GM23338 (cell line): Measurements from ENCODE around the gene WDR77. TPM values are rescaled to one million over a fixed set of nuclear protein-coding genes. Genes with fewer than 3 reads are reported as not detected.

ENCODE experiments used
- ATAC-seq: fragments of 200-7000 bp; cut with Tn5 transposase; 3 replicates; pipeline ENCODE4 v1.9.1; 2020
- DNase-seq: peaks from one replicate; pipeline ENCODE4 v3.0.0-alpha.2; 2015; ENCODE audit warnings: low spot score
- H2AFZ ChIP-seq: fragments of 200-600 bp; sonication (generic); 2 replicates; pipeline ENCODE4 v1.8.0; 2016; ENCODE audit warnings: antibody characterized with exemption, mild to moderate bottlenecking, moderate library complexity
- H3F3A ChIP-seq: fragments of 200-600 bp; sonication (generic); replicated peaks from 2 replicates; pipeline ENCODE4 v1.8.0; 2017; ENCODE audit warnings: antibody characterized with exemption, mixed run types, low read depth
- H3K27ac ChIP-seq: fragments of 200-600 bp; sonication (generic); 2 replicates; pipeline ENCODE4 v1.6.1; 2016; ENCODE audit warnings: low read depth
- H3K27me3 ChIP-seq: fragments of 200-600 bp; sonication (generic); 2 replicates; pipeline ENCODE4 v1.8.0; 2016; ENCODE audit warnings: mild to moderate bottlenecking, mixed run types, moderate library complexity; ENCODE audit not compliant: insufficient read depth
- H3K36me3 ChIP-seq: fragments of 200-600 bp; sonication (generic); 2 replicates; pipeline ENCODE4 v1.8.0; 2016; ENCODE audit warnings: mild to moderate bottlenecking; ENCODE audit not compliant: insufficient read depth
- H3K4me1 ChIP-seq: fragments of 200-600 bp; sonication (generic); 2 replicates; pipeline ENCODE4 v1.8.0; 2016; ENCODE audit warnings: mild to moderate bottlenecking, moderate library complexity; ENCODE audit not compliant: insufficient read depth
- H3K4me2 ChIP-seq: fragments of 200-600 bp; sonication (generic); 2 replicates; pipeline ENCODE4 v1.7.1; 2017; ENCODE audit warnings: mixed run types
- H3K4me3 ChIP-seq: fragments of 200-600 bp; sonication (generic); 2 replicates; pipeline ENCODE4 v1.6.1; 2016; ENCODE audit warnings: mixed run types
- H3K79me2 ChIP-seq: fragments of 200-600 bp; sonication (generic); replicated peaks from 2 replicates; pipeline ENCODE4 v1.8.0; 2017; ENCODE audit warnings: mild to moderate bottlenecking; ENCODE audit not compliant: insufficient read depth
- H3K9me2 ChIP-seq: fragments of 200-600 bp; sonication (generic); 2 replicates; pipeline ENCODE4 v1.8.0; 2017; ENCODE audit not compliant: insufficient read depth
- H4K20me1 ChIP-seq: fragments of 200-600 bp; sonication (generic); replicated peaks from 2 replicates; pipeline ENCODE4 v1.8.0; 2017; ENCODE audit warnings: mild to moderate bottlenecking; ENCODE audit not compliant: insufficient read depth
- H3K27ac Mint-ChIP-seq: 2 replicates; pipeline ENCODE4 v1.8.0; 2020; ENCODE audit warnings: inconsistent platforms, mild to moderate bottlenecking, moderate library complexity, mixed read lengths
- H3K27me3 Mint-ChIP-seq: 3 replicates; pipeline ENCODE4 v1.8.0; 2022; ENCODE audit warnings: low read depth, mild to moderate bottlenecking, moderate library complexity, mixed read lengths, inconsistent platforms; ENCODE audit not compliant: insufficient read depth, poor library complexity
- H3K36me3 Mint-ChIP-seq: 3 replicates; pipeline ENCODE4 v1.8.0; 2021; ENCODE audit warnings: low read depth, mild to moderate bottlenecking, inconsistent platforms, moderate library complexity, mixed read lengths
- H3K4me1 Mint-ChIP-seq: 3 replicates; pipeline ENCODE4 v1.8.0; 2020; ENCODE audit warnings: mild to moderate bottlenecking, inconsistent platforms, mixed read lengths
- H3K4me3 Mint-ChIP-seq: 3 replicates; pipeline ENCODE4 v1.8.0; 2021; ENCODE audit warnings: moderate library complexity, mild to moderate bottlenecking, inconsistent platforms, mixed read lengths
- H3K9me3 Mint-ChIP-seq: 3 replicates; pipeline ENCODE4 v1.8.0; 2020; ENCODE audit warnings: moderate library complexity, mild to moderate bottlenecking, inconsistent platforms, mixed read lengths
- EZH2phosphoT487 ChIP-seq: fragments of 200-600 bp; sonication (generic); IDR thresholded peaks from one replicate; pipeline ENCODE4 v1.8.1; 2018; ENCODE audit warnings: antibody characterized with exemption; ENCODE audit not compliant: unreplicated experiment
- polyA plus RNA-seq: library from polyadenylated mRNA; unstranded; fragments of >200 nt; fragmentation: Nextera tagmentation; extraction: Ambion mirVana; gene quantifications from 2 replicates; pipeline ENCODE4 v1.2.1, GENCODE V29; 2016
- total RNA-seq: library from RNA; depleted of rRNA; stranded (reverse); fragments of >200 nt; shearing (Covaris generic); gene quantifications from 2 replicates; pipeline ENCODE4 v1.2.3, GENCODE V29; 2014
- TF ChIP-seq, protein P1 (sequence below): fragments of 250-450 bp; sonication (Bioruptor Pico); IDR thresholded peaks from 2 replicates; pipeline ENCODE4 v1.5.0; 2020; ENCODE audit warnings: mild to moderate bottlenecking, moderate library complexity
- TF ChIP-seq, protein P2 (sequence below), 2 experiments: fragments of 200-600 bp in 1 of 2; sonication (generic) in 1 of 2; conservative IDR thresholded peaks; 2 replicates each; pipeline versions ENCODE4 v1.5.1 to v1.6.1; 2016 to 2017; ENCODE audit warnings: antibody characterized with exemption in 2 of 2, low read depth in 2 of 2, mild to moderate bottlenecking in 2 of 2, moderate library complexity in 1 of 2

WDR77 gene
- total and polyA plus RNA-seq, 2 experiments from 2014 or later, result 85.9 to 111 TPM

DNA sequence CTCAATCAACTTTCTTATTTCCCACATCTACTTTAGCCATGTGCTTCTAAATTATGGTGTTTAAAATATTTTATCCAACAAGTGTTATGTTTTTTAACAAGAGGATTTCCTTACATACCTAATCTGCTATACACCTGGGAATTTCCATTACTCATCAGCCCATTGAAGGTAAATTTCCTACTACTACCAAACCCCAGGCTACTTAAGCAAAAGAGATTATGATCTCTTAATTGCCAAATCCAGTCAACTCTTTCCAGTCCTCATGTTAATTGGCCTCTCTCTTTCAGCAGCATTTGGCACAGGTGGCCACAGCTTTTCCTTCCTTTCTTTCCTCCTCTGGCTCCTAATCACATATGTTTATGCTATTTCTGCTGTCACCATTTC, 19.7 kb upstream of the WDR77 start (continued):
- TF ChIP-seq, protein P1, sequence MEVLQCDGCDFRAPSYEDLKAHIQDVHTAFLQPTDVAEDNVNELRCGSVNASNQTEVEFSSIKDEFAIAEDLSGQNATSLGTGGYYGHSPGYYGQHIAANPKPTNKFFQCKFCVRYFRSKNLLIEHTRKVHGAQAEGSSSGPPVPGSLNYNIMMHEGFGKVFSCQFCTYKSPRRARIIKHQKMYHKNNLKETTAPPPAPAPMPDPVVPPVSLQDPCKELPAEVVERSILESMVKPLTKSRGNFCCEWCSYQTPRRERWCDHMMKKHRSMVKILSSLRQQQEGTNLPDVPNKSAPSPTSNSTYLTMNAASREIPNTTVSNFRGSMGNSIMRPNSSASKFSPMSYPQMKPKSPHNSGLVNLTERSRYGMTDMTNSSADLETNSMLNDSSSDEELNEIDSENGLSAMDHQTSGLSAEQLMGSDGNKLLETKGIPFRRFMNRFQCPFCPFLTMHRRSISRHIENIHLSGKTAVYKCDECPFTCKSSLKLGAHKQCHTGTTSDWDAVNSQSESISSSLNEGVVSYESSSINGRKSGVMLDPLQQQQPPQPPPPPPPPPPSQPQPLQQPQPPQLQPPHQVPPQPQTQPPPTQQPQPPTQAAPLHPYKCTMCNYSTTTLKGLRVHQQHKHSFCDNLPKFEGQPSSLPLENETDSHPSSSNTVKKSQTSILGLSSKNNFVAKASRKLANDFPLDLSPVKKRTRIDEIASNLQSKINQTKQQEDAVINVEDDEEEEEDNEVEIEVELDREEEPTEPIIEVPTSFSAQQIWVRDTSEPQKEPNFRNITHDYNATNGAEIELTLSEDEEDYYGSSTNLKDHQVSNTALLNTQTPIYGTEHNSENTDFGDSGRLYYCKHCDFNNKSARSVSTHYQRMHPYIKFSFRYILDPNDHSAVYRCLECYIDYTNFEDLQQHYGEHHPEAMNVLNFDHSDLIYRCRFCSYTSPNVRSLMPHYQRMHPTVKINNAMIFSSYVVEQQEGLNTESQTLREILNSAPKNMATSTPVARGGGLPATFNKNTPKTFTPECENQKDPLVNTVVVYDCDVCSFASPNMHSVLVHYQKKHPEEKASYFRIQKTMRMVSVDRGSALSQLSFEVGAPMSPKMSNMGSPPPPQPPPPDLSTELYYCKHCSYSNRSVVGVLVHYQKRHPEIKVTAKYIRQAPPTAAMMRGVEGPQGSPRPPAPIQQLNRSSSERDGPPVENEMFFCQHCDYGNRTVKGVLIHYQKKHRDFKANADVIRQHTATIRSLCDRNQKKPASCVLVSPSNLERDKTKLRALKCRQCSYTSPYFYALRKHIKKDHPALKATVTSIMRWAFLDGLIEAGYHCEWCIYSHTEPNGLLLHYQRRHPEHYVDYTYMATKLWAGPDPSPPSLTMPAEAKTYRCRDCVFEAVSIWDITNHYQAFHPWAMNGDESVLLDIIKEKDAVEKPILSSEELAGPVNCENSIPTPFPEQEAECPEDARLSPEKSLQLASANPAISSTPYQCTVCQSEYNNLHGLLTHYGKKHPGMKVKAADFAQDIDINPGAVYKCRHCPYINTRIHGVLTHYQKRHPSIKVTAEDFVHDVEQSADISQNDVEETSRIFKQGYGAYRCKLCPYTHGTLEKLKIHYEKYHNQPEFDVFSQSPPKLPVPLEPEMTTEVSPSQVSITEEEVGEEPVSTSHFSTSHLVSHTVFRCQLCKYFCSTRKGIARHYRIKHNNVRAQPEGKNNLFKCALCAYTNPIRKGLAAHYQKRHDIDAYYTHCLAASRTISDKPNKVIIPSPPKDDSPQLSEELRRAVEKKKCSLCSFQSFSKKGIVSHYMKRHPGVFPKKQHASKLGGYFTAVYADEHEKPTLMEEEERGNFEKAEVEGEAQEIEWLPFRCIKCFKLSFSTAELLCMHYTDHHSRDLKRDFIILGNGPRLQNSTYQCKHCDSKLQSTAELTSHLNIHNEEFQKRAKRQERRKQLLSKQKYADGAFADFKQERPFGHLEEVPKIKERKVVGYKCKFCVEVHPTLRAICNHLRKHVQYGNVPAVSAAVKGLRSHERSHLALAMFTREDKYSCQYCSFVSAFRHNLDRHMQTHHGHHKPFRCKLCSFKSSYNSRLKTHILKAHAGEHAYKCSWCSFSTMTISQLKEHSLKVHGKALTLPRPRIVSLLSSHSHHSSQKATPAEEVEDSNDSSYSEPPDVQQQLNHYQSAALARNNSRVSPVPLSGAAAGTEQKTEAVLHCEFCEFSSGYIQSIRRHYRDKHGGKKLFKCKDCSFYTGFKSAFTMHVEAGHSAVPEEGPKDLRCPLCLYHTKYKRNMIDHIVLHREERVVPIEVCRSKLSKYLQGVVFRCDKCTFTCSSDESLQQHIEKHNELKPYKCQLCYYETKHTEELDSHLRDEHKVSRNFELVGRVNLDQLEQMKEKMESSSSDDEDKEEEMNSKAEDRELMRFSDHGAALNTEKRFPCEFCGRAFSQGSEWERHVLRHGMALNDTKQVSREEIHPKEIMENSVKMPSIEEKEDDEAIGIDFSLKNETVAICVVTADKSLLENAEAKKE (CRISPR knock-in tag), result no peak
- no peak for TF ChIP-seq EZH2phosphoT487

DNA sequence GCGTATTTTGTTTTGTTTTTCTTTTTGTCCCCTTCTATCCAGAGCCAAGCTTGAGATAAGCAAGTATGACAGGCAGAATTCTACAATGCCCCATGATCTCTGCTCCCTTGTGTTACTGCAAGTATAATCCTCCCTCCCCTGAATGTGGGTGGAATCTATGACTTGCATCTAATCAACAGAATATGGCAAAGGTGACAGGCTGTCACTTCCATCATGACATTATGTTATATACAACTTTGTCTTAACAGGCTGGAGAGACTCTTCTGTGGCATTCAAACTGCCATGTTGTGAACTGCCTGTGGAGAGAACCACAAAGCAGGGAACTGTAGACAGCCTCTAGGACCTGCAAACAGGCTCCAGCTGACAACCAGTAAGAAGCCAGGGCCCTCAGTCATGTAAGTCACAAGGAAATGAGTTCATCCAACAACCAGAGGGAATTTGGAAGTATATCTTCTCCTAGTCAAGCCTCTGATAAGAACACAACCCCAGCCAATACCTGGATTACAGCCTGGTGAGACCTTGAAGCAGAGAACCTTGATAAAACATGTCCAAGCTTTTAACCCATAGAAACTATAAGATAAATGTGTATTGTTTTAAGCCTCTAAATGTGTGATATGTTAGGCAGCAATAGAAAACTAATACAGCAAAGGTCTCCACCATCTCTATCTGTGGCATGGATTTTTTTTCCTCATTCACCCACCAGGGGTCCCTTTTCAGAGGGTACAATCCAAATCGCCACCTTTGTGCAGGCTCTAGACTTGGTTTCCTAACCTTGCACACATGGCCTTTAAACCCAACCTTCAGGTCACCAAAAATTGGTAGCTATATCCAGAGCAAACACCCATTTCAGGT, 19.0 kb upstream of the WDR77 start:
- no peaks in the 10 kb centered on the region for H3K27me3 Mint-ChIP-seq
- H3K27ac Mint-ChIP-seq, result no peak overlapping the region
- H2AFZ ChIP-seq, result no peak overlapping the region
- no peaks in the 10 kb centered on the region; the same call in 1 of the 2 replicates for H3K9me2 ChIP-seq
- H3K36me3 Mint-ChIP-seq, result no peaks in the 10 kb centered on the region
- no peaks in the 10 kb centered on the region for H3K36me3 ChIP-seq
- no peaks in the 10 kb centered on the region for H3F3A ChIP-seq
- H3K79me2 ChIP-seq, result no peaks in the 10 kb centered on the region
- H3K27ac ChIP-seq, result no peak overlapping the region
- H3K9me3 Mint-ChIP-seq, result no peaks in the 10 kb centered on the region
- no peak overlapping the region for H3K4me3 Mint-ChIP-seq
- ATAC-seq (no peak), DNase-seq (no peak)
- TF ChIP-seq, protein P2, sequence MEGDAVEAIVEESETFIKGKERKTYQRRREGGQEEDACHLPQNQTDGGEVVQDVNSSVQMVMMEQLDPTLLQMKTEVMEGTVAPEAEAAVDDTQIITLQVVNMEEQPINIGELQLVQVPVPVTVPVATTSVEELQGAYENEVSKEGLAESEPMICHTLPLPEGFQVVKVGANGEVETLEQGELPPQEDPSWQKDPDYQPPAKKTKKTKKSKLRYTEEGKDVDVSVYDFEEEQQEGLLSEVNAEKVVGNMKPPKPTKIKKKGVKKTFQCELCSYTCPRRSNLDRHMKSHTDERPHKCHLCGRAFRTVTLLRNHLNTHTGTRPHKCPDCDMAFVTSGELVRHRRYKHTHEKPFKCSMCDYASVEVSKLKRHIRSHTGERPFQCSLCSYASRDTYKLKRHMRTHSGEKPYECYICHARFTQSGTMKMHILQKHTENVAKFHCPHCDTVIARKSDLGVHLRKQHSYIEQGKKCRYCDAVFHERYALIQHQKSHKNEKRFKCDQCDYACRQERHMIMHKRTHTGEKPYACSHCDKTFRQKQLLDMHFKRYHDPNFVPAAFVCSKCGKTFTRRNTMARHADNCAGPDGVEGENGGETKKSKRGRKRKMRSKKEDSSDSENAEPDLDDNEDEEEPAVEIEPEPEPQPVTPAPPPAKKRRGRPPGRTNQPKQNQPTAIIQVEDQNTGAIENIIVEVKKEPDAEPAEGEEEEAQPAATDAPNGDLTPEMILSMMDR (conservative IDR thresholded peaks at IDR 0.05; ENCODE audit: low read depth in 2 of 2), result 0 out of 4 replicates have a peak, but pooled peaks have one; percentile 10 to 17
- TF ChIP-seq, protein P1 (CRISPR knock-in tag), result no peak
- H3K4me1 ChIP-seq, result no peaks in the 10 kb centered on the region
- H4K20me1 ChIP-seq, result no peaks in the 10 kb centered on the region
- no peaks in the 10 kb centered on the region for H3K4me1 Mint-ChIP-seq
- no peaks in the 10 kb centered on the region for H3K27me3 ChIP-seq
- H3K4me3 ChIP-seq, result no peak overlapping the region
- H3K4me2 ChIP-seq, result no peak overlapping the region
